SK-N-SH treated with all-trans-retinoic acid at 6 μM for 48 hours (cell line): ENCODE measurements around the gene ATP2B3.

Experiments used
- ATAC-seq: fragments of 200-7000 bp; cut with Tn5 transposase; 3 replicates; pipeline ENCODE4 v1.9.1; 2020; ENCODE audit warnings: mild to moderate bottlenecking, moderate library complexity
- ARNTL ChIP-seq: fragments of 450-650 bp; formaldehyde crosslinking; IDR thresholded peaks from 2 replicates; pipeline ENCODE4 v1.5.0; 2020; ENCODE audit warnings: low read depth, mild to moderate bottlenecking, moderate library complexity, borderline replicate concordance
- CSDC2 ChIP-seq: fragments of 250-450 bp; sonication (Bioruptor Pico); IDR thresholded peaks from 2 replicates; pipeline ENCODE4 v1.5.0; 2020; ENCODE audit warnings: mild to moderate bottlenecking, moderate library complexity
- ESRRG ChIP-seq: fragments of 250-450 bp; sonication (Bioruptor Pico); IDR thresholded peaks from 2 replicates; pipeline ENCODE4 v1.6.1; 2021; ENCODE audit warnings: mild to moderate bottlenecking
- GLIS3 ChIP-seq: fragments of 250-450 bp; sonication (Bioruptor Pico); IDR thresholded peaks from 2 replicates; pipeline ENCODE4 v1.5.0; 2020; ENCODE audit warnings: mild to moderate bottlenecking, moderate library complexity
- ISL1 ChIP-seq: fragments of 250-450 bp; sonication (Bioruptor Pico); IDR thresholded peaks from 2 replicates; pipeline ENCODE4 v2.1.2; 2022; ENCODE audit warnings: mild to moderate bottlenecking, moderate library complexity
- OSR1 ChIP-seq: fragments of 250-450 bp; sonication (Bioruptor Pico); IDR thresholded peaks from 2 replicates; pipeline ENCODE4 v1.8.0; 2022; ENCODE audit warnings: moderate library complexity, mild to moderate bottlenecking, inconsistent platforms
- PPARA ChIP-seq: fragments of 250-450 bp; sonication (Bioruptor Pico); IDR thresholded peaks from 2 replicates; pipeline ENCODE4 v1.5.0; 2020; ENCODE audit warnings: mild to moderate bottlenecking, borderline replicate concordance
- RARB ChIP-seq: fragments of 250-450 bp; sonication (Bioruptor Pico); IDR thresholded peaks from 2 replicates; pipeline ENCODE4 v1.8.0; 2021; ENCODE audit warnings: mild to moderate bottlenecking, moderate library complexity
- SNAI2 ChIP-seq: fragments of 250-450 bp; sonication (Bioruptor Pico); IDR thresholded peaks from 2 replicates; pipeline ENCODE4 v1.5.0; 2020; ENCODE audit warnings: mild to moderate bottlenecking, moderate library complexity
- TCF4 ChIP-seq: fragments of 250-450 bp; sonication (Bioruptor Pico); IDR thresholded peaks from 2 replicates; pipeline ENCODE4 v1.8.0; 2021; ENCODE audit warnings: mild to moderate bottlenecking, moderate library complexity, borderline replicate concordance
- TOX ChIP-seq: fragments of 250-450 bp; sonication (Bioruptor Pico); IDR thresholded peaks from 2 replicates; pipeline ENCODE4 v1.8.0; 2021; ENCODE audit warnings: mild to moderate bottlenecking, moderate library complexity, borderline replicate concordance
- ZC3H10 ChIP-seq: fragments of 250-450 bp; sonication (Bioruptor Pico); IDR thresholded peaks from 2 replicates; pipeline ENCODE4 v1.5.1; 2021; ENCODE audit warnings: mild to moderate bottlenecking, moderate library complexity
- ZFP3 ChIP-seq: fragments of 250-450 bp; sonication (Bioruptor Pico); IDR thresholded peaks from 2 replicates; pipeline ENCODE4 v1.5.0; 2020; ENCODE audit warnings: mild to moderate bottlenecking, moderate library complexity
- ZNF565 ChIP-seq: fragments of 450-650 bp; formaldehyde crosslinking; conservative IDR thresholded peaks from 2 replicates; pipeline ENCODE4 v1.5.0; 2020; ENCODE audit warnings: low read depth, mild to moderate bottlenecking, moderate library complexity
- ZNF70 ChIP-seq: fragments of 450-650 bp; formaldehyde crosslinking; IDR thresholded peaks from 2 replicates; pipeline ENCODE4 v1.5.0; 2020; ENCODE audit warnings: mild to moderate bottlenecking, moderate library complexity
- TF ChIP-seq, protein P1 (sequence below): fragments of 250-450 bp; sonication (Bioruptor Pico); IDR thresholded peaks from 2 replicates; pipeline ENCODE4 v1.5.1; 2021; ENCODE audit warnings: mild to moderate bottlenecking, moderate library complexity
- TF ChIP-seq, protein P2 (sequence below): fragments of 250-450 bp; sonication (Bioruptor Pico); IDR thresholded peaks from 2 replicates; pipeline ENCODE4 v1.5.0; 2020; ENCODE audit warnings: mild to moderate bottlenecking, moderate library complexity
- TF ChIP-seq, protein P3 (sequence below): fragments of 250-450 bp; sonication (Bioruptor Pico); IDR thresholded peaks from 2 replicates; pipeline ENCODE4 v1.8.0; 2021; ENCODE audit warnings: low read depth, mild to moderate bottlenecking, moderate library complexity, borderline replicate concordance
- TF ChIP-seq, protein P4 (sequence below): fragments of 250-450 bp; sonication (Bioruptor Pico); IDR thresholded peaks from 2 replicates; pipeline ENCODE4 v1.5.1; 2020; ENCODE audit warnings: low read depth, mild to moderate bottlenecking, moderate library complexity
- TF ChIP-seq, protein P5 (sequence below): fragments of 250-450 bp; sonication (Bioruptor Pico); IDR thresholded peaks from 2 replicates; pipeline ENCODE4 v1.8.0; 2020; ENCODE audit warnings: mild to moderate bottlenecking, moderate library complexity, borderline replicate concordance

ATP2B3 gene

DNA sequence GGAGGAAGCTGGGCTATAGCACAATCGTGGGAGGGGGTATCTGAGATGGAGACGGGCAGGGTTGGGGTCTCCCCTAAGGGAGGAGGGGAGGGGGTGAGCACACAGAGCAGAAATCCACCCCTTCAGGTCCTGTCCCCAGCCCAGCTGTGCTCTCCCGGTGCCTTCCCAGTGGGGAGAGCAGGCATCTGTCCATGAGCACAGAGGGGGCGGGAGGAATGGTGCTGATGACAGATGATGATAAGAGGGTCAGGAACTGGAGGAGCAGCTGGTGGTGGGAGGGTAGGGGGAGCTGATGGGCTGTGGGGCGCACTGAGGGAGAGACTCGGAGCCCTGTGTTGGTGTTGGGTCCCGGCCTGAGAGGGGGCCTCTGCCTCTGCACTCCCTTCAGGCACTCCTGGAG lies 8.6 kb downstream of the ATP2B3 start:
- peak; percentile 5; the same call in 1 of the 3 replicates for ATAC-seq
- no peak for TF ChIP-seq ZC3H10
- TF ChIP-seq TOX (CRISPR knock-in tag): no peak
- TF ChIP-seq ARNTL (CRISPR knock-in tag): no peak
- TF ChIP-seq, protein P1, sequence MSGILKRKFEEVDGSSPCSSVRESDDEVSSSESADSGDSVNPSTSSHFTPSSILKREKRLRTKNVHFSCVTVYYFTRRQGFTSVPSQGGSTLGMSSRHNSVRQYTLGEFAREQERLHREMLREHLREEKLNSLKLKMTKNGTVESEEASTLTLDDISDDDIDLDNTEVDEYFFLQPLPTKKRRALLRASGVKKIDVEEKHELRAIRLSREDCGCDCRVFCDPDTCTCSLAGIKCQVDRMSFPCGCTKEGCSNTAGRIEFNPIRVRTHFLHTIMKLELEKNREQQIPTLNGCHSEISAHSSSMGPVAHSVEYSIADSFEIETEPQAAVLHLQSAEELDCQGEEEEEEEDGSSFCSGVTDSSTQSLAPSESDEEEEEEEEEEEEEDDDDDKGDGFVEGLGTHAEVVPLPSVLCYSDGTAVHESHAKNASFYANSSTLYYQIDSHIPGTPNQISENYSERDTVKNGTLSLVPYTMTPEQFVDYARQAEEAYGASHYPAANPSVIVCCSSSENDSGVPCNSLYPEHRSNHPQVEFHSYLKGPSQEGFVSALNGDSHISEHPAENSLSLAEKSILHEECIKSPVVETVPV (CRISPR knock-in tag): no peak
- TF ChIP-seq GLIS3 (CRISPR knock-in tag): no peak
- no peak for TF ChIP-seq CSDC2
- TF ChIP-seq ESRRG (CRISPR knock-in tag): no peak
- TF ChIP-seq PPARA (CRISPR knock-in tag): no peak
- no peak for TF ChIP-seq SNAI2 (CRISPR knock-in tag)
- TF ChIP-seq, protein P2, sequence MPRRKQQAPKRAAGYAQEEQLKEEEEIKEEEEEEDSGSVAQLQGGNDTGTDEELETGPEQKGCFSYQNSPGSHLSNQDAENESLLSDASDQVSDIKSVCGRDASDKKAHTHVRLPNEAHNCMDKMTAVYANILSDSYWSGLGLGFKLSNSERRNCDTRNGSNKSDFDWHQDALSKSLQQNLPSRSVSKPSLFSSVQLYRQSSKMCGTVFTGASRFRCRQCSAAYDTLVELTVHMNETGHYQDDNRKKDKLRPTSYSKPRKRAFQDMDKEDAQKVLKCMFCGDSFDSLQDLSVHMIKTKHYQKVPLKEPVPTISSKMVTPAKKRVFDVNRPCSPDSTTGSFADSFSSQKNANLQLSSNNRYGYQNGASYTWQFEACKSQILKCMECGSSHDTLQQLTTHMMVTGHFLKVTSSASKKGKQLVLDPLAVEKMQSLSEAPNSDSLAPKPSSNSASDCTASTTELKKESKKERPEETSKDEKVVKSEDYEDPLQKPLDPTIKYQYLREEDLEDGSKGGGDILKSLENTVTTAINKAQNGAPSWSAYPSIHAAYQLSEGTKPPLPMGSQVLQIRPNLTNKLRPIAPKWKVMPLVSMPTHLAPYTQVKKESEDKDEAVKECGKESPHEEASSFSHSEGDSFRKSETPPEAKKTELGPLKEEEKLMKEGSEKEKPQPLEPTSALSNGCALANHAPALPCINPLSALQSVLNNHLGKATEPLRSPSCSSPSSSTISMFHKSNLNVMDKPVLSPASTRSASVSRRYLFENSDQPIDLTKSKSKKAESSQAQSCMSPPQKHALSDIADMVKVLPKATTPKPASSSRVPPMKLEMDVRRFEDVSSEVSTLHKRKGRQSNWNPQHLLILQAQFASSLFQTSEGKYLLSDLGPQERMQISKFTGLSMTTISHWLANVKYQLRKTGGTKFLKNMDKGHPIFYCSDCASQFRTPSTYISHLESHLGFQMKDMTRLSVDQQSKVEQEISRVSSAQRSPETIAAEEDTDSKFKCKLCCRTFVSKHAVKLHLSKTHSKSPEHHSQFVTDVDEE (CRISPR knock-in tag): no peak
- TF ChIP-seq RARB (CRISPR knock-in tag): no peak
- TF ChIP-seq, protein P3, sequence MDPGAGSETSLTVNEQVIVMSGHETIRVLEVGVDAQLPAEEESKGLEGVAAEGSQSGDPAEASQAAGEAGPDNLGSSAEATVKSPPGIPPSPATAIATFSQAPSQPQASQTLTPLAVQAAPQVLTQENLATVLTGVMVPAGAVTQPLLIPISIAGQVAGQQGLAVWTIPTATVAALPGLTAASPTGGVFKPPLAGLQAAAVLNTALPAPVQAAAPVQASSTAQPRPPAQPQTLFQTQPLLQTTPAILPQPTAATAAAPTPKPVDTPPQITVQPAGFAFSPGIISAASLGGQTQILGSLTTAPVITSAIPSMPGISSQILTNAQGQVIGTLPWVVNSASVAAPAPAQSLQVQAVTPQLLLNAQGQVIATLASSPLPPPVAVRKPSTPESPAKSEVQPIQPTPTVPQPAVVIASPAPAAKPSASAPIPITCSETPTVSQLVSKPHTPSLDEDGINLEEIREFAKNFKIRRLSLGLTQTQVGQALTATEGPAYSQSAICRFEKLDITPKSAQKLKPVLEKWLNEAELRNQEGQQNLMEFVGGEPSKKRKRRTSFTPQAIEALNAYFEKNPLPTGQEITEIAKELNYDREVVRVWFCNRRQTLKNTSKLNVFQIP (CRISPR knock-in tag): no peak
- TF ChIP-seq ZNF565 (CRISPR knock-in tag): no peak
- TF ChIP-seq ZNF70: no peak
- TF ChIP-seq OSR1 (CRISPR knock-in tag): no peak
- TF ChIP-seq, protein P4, sequence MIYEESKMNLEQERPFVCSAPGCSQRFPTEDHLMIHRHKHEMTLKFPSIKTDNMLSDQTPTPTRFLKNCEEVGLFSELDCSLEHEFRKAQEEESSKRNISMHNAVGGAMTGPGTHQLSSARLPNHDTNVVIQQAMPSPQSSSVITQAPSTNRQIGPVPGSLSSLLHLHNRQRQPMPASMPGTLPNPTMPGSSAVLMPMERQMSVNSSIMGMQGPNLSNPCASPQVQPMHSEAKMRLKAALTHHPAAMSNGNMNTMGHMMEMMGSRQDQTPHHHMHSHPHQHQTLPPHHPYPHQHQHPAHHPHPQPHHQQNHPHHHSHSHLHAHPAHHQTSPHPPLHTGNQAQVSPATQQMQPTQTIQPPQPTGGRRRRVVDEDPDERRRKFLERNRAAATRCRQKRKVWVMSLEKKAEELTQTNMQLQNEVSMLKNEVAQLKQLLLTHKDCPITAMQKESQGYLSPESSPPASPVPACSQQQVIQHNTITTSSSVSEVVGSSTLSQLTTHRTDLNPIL (CRISPR knock-in tag): no peak
- TF ChIP-seq, protein P5, sequence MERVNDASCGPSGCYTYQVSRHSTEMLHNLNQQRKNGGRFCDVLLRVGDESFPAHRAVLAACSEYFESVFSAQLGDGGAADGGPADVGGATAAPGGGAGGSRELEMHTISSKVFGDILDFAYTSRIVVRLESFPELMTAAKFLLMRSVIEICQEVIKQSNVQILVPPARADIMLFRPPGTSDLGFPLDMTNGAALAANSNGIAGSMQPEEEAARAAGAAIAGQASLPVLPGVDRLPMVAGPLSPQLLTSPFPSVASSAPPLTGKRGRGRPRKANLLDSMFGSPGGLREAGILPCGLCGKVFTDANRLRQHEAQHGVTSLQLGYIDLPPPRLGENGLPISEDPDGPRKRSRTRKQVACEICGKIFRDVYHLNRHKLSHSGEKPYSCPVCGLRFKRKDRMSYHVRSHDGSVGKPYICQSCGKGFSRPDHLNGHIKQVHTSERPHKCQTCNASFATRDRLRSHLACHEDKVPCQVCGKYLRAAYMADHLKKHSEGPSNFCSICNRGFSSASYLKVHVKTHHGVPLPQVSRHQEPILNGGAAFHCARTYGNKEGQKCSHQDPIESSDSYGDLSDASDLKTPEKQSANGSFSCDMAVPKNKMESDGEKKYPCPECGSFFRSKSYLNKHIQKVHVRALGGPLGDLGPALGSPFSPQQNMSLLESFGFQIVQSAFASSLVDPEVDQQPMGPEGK (CRISPR knock-in tag): no peak
- TF ChIP-seq ZFP3: no peak

DNA sequence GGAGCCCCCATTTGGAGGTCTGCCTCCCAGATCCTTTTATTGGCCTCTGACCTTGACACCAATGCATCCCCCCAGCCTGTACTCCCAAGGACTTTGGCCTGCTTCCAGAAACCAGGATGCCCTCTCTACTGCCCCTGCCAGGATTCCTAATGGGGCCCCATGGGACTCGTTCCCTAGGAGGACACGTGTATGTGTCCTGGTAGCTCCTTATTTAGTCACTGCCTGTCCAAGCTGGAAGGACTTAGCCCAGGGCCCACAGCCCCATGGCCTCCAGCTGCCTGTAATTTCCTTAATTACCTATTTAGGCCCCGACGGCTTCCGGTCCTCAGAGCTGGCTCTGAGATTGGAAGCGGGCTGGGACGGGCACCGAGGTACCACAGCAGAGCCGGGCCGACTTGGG lies 9.4 kb downstream of the ATP2B3 start:
- no peak for ATAC-seq
- TF ChIP-seq ZNF565 (CRISPR knock-in tag) (no peak), TOX (CRISPR knock-in tag) (no peak), GLIS3 (CRISPR knock-in tag) (no peak), CSDC2 (no peak), ISL1 (CRISPR knock-in tag) (no peak), ARNTL (CRISPR knock-in tag) (no peak), TCF4 (CRISPR knock-in tag) (no peak), ESRRG (CRISPR knock-in tag) (no peak)
- TF ChIP-seq, protein P5 (CRISPR knock-in tag): no peak
- TF ChIP-seq, protein P2 (CRISPR knock-in tag): no peak
